Measurements from ENCODE around the gene RGS14.
"Not testable (repeated sequence)": the region's sequence is repeated elsewhere in the genome, so short reads cannot be mapped to it uniquely, and the experiment has no call there.

RGS14 gene

DNA sequence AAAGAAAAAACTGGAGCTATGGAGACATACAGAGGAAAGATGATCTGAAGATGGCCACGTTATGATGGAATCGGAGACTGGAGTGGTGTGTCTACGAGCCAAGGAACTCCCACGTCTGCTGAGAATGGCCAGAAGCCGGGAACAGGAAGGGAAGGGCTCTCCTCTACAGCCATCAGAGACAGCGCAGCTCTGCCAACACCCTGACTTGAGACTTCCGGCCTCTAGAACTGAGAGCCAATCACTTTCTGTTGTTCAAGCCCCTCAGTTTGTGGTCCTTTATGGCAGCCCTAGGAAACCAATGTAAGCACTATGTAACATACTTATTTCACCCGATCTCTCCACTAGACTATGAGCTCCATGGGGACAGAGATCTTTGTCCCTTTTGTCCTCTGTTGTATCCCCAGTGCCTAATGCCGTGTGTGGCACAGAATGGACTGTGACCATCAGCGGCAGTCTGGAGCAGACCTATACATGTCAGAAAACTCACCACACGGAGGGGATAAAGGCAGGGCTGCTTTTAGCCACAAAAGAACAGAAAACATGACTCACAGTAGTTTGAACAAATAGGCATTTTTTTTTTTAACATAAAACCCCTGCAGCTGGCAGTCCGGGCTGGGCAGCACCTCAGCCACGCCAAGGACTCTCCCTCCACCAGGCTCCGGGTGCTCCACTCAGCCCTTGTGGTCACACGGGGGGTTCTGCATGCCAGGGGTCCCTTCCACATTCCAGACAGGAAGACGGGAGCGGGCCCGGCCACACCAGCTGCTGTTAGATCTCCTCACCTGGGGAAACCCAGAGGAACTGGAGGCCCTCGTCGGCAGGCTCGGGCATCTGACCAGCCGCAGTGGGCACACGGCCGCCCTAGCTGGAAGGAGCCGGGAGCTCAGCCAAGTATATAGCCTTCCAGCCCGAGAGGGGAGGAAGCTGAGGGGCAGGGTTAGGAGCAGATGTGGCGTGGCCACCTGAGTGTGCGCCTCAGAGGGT lies 29.9 kb upstream of the RGS14 start:
- no peak for DNase-seq (ENCODE audit: low read depth)

DNA sequence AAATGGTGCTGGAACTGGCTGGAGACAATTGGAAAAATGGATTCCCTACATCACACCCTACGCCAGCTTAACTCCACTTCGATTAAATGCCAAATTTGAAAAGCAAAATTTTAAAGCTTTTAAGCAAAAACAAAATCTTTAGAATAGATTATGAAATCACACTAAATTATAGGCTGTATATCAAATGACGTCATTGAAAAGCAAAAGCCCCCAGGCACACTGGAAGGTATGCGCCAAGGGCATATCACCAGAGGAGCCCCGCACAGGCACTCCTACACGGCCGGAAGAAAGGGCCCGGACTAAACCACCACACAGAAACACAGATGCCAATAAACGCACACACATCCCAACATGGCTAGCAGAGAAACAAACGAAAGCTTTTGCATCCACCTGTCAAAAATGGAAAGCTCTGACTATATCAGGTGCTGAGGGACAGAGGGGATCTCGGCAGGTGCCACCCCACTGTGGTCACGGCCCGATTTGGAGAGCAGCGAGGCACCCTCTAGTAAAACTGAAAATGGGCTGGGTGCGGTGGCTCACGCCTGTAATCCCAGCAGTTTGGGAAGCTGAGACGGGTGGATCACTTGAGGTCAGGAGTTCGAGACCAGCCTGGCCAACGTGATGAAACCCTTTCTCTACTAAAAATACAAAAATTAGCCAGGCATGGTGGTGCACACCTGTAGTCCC lies 29.0 kb upstream of the RGS14 start:
- no peak for DNase-seq (ENCODE audit: low read depth)

DNA sequence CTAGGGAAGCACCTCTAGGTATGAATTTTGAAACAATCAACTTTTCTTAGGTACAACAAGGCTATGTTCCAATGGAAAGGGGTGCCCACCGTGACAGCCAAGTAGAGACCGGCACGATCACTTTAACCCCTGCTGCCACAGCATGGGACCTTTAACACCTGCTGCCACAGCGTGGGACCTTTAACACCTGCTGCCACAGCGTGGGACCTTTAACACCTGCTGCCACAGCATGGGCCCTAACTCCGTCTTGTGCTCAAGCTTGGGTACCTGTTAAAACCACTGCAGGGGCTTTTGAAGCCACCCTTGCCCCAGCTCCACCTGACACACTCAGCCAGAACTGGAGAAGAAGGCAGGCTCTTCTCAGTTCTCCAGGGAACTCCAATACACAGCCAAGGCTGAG lies 27.8 kb upstream of the RGS14 start:
- DNase-seq (ENCODE audit: low read depth): no peak

DNA sequence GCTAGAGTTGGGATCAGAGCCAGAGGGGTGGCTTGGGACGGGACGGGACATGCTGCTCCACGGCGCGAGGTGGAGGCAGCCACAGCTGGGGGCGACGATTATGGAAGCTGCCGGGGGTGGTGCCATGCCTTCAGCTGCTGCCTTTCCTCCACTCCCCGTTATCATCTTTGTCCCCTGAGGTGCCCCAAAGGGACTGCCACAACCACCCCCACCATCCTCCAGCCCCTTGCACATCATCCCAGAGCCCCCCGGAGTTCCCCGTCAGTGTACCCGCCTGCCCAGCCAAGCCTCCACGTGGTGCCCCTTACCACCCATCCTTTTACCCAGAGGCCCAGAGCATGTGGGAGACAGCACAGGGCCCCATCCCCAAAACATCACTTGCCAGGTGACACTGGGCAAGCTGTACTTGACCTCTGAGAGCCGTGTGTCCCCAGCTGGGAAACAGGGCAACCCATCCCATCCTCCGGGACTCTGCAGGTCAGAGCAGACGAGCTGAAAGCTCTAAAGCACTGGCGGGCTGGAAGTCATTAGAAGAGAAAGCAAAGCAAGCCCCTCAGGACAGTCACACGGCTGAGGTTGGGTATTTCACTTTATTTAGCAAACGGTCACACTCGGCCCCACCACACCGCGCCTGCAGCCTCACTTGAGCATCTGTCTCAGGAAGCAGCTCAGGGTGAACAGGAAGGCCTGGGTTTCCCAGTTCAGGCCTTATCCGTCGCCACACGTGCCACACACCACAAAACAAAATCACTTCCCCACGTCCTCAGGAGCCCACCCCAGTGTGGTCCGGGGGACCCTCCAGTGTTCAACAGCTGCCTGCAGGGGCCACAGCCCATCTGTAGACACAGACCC lies 26.5 kb upstream of the RGS14 start:
- no peak for DNase-seq (ENCODE audit: low read depth)

DNA sequence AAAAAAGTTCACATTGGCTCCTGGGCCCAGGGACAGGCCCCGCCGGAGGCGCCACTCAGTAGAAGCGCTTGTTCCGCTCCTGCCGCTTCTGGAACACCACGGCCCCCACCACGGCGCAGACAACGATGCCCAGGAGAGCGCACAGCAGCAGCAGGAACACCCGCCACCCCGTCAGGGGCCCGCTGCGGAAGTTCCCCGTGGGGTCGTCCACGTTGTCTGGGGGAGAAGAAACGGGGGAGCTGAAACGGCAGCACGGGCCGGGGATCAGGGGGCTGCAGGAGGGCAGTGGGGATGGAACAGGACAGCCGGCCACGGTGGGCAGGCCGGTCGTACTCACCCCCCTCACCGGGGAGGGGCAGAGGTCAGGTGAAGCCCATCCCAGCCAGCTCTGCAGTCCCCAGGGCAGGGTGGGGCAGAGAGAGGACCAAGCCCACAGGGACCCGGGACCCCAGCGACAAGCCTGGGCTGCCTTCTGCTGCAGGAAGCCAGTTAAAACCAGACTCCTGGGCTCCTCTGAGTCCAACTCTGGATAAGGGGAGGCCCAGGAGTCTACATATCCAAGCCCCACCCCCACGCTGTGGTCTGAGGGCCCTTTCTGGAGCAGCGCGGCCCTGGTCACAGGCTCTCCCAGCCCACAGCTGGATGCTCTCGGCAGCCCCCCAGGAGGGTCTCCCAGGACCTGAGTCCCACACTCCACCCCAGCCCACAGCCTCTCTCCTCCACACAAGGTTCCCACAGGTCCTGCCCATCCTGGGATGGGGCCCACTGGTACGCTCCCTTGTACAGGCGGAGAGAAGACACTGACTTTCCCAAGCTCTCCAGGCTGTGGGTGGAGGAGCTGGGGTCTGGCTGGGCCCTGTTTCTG lies 25.5 kb upstream of the RGS14 start:
- DNase-seq (ENCODE audit: low read depth): no peak

DNA sequence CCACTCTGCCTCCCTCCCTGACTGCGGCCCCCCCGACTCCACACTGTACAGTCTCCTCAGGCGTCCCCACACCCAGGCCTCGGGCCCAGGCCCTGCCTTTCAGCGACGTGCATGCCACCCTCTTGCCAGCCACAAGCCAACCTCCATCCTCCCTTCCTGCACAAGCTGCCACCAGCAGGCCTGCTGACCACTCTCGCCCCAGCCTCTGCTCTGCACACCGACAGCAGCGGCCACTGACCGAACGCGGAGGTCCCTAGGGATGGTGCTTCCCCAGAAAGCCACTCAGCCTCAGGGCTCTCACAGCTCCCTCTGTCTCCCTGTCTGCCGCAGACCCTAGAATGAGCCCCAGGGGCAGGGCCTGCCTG lies 24.8 kb upstream of the RGS14 start:
- DNase-seq (ENCODE audit: low read depth): no peak

DNA sequence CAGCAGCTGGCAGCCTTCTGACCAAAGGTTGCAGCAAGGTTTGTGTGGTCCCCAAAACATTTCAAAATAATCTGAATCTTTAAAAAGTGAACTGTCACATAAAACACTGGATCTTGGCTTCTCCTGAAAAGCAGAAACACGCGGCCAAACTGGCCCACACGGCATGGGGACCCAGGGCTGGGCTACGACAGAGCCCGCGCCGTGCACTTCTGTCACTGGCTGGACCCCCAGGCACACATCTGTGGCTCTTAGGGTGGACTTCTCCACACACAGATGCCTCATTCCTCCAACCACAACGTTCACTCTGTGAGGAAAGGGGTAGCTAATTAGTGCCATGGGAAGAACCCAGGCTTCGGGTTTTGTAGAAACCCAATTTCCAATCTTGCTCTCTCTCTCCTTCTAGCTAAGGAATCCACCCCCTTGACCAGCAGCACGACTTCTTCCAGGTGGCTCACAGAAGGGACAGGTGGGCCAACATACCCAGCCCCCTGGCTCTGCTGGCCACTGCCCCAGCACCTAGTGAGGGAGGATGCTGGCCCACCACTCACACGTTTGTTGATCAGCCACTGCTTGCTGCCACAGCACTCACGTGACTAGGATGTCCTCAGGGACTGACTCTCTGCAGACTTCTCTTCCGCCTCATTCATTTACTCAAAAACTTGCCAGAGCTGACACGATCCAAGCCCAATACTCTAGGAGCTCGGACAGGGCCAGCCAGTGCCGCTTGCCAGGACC lies 24.1 kb upstream of the RGS14 start:
- no peak for DNase-seq (ENCODE audit: low read depth)

DNA sequence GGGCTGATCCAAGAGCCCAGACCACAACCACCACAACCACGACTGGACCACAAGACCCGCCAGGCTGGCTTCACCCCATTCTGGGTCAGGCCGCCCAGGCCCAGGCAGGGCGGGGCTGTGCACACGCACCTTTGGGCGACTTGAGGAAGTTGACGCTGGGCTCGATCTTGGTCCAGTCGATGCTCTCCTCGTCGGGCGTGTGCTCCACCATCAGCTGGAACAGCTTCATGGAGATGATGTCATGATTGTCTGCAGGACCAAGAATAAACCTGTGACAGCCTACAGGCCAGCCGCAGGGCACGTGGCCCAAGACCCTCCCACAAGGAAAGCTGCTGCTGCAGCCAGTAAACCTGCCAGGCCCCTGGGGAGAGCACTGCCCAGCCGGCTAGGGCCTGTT lies 23.6 kb upstream of the RGS14 start:
- DNase-seq (ENCODE audit: low read depth): no peak

DNA sequence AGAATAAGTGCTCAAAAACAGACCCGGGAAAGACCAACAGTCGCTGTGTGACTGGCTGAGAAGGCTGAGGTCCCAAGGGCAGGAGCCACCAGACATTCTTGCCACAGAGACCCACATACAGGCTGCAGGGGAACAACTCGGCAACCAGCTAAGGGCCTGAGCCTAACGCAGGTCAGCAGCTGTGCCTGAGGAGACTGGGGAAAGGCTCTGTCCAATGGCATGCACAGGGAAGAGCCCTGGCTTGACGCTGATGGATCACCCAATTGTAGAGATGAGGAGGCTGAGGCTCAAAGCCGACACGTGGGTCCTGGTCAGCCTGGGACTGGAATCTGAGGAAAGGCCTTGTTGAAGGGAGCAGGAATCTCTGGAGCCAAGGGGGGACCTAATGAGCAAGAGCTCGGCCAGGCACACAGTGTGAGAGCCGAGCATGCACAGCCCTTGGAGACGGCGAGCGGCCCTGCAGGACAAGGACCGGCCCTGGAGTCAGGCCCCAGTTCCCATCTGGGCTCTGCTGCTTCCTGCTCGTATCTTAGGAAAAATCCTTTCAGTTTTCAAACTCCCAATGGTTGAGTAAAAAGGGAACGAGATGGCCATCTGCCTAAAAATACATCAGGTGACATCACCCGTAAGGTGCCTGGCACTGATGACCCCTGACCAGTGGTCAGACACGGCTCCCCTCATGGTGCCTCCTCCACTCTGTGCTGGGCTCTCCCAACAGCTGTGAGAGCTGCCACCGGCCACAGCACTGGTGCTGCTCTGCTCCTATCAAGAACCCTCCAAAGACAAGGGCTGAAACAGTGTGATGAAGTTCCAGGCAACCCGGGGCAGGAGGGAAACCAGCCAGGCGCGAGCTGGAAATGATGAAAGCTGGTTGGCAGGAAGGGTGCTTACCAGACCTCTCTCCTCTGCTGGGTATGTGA lies 22.7 kb upstream of the RGS14 start:
- no peak for DNase-seq (ENCODE audit: low read depth)

DNA sequence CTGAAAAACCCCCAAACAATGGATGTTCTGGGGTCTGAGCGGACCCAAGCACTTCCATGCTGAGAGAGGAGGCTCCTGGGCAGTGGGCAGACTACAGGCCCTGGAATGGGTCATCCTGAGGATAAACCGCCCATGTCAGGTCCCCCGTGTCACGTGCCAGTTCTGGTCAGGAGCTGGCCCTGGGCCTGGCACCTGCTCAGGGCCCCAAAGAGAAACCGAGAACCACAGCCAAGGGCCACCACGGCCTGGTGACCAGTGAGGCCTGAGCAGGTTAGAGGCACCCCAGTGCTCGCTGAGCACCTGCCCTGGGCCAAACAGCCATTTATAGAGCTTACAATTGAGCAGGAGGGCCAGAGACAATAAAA lies 22.0 kb upstream of the RGS14 start:
- DNase-seq (ENCODE audit: low read depth): no peak

DNA sequence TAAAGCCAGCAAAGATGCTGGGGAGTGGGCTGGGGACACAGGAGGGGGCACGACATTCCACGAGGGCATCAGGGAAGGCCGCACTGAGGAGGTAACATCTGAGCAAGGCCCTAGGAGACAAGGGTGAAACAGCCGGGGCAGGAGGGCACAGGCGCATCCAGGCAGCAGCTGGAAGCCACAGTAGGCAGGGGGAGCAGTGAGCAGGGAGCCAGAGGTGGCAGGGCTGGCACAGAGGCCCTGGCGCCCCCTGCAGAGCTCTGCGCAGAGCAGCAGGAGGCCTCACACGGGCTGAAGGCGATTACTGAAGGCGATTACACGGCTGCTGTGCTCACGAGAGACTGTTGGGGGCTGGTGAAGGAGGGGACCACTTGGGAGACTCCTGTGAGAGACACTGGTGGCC lies 21.6 kb upstream of the RGS14 start:
- DNase-seq (ENCODE audit: low read depth): no peak

DNA sequence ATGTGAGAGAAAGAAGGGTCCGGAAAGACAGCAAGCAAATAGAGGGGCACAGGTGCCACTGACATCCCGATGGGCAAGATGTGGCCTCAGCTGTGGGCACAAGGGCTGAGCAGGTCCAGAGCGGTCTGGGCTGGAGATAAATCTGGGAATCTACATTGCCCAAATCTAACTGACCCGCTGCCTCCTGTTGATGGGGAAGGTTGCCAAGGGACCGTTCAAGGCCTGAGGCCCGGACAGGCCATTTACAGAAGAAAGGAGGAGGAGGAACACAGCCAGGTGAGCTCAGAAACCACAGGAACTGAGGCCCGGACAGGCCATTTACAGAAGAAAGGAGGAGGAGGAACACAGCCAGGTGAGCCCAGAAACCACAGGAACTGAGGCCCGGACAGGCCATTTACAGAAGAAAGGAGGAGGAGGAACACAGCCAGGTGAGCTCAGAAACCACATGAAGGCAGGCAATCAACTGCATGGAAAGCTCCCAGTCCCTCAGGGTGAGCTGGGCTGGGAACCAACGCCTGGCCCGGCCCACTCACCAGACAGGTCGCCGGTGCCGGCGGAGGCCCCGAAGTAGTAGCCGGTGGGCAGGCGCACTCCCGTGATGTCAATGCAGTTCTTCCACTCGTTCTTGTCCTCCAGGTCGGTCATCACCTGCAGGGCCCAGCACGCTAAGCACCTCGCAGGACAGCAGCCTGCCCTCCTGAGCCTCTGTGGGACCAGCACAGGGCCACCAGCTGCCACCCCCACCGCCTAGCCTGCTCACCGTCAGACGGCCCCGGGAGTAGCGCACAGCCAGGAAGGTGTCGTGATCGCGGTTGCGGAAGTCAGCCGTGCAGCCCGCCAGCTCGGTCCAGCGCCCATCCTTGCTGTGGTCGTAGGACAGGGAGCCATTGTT lies 20.9 kb upstream of the RGS14 start:
- DNase-seq (ENCODE audit: low read depth): no peak

DNA sequence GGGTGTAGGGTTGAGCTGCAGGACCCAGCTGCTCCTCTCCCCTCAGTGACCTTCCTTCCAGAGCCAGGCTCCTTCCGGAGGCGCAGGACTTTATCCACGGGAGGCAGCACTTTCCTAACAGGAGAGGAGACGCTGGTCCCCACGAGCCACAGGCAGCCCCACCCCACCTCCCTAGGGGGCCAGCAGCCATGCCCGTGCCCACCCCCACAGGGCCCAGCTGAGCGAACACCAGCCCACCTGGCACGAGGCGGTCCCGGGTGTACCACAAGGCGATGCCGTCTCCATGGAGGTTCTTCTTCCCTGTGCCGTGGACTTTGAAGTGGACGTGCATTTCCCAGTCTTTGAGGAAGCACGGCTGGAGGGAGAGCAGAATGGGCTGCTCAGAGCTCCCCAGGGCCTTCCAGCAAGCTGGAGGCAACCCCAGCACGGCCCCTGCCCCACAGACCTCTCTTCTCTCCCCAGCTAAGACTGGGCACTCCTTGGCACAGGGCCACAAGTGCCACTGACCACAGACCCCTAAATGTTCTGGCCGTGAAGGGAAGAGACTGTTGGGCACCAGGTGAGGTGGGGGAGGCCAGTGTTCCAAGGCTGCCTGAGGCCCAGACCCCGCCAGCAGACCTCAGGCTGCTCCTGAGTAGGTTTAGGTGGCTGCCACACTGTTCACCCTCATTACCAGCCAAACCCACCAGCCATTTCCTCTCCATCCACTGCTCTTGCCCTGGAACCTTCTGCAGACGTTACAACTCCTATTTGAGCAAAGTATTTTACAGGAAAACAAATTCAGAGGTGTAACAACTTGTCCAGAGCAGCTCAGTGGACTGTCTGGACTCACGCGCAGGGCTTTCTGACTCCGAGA lies 19.2 kb upstream of the RGS14 start:
- no peak for DNase-seq (ENCODE audit: low read depth)

DNA sequence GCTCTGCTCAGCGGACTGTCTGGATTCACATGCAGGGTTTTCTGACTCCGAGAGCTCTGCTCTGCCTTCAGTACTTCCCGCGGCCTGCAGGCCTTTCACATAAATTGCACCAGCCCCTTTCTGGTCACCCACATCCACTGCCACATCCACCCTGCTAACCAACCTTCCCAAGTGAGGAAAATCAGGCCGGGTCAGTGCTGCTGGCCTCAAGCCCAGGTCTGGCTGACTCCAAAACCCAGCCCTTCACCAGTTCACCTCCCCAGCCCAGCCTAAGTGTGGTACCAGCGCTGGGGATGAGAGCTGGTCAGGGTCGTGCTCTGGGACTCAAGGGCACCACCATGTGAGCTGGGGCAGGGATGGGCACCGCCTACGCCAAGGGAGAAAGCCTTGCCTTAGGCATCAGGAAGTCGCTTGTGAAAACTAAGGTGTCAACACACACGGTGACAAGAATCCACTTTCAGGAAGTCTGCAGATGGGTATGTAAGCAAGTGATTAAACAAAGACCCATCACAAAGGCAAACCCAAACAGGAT lies 18.6 kb upstream of the RGS14 start:
- DNase-seq (ENCODE audit: low read depth): no peak

DNA sequence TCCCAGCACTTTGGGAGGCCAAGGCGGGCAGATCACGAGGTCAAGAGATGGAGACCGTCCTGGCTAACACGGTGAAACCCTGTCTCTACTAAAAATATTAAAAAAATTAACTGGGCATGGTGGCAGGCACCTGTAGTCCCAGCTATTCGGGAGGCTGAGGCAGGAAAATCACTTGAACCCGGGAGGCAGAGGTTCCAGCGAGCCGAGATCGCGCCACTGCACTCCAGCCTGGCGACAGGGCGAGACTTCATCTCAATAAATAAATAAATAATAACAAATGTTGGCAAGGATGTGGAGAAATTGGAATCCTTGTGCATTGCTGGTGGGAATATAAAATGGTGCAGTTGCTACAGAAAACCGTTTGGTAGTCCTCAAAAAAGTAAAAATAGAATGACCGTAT lies 14.7 kb upstream of the RGS14 start:
- DNase-seq (ENCODE audit: low read depth): not testable (repeated sequence)

DNA sequence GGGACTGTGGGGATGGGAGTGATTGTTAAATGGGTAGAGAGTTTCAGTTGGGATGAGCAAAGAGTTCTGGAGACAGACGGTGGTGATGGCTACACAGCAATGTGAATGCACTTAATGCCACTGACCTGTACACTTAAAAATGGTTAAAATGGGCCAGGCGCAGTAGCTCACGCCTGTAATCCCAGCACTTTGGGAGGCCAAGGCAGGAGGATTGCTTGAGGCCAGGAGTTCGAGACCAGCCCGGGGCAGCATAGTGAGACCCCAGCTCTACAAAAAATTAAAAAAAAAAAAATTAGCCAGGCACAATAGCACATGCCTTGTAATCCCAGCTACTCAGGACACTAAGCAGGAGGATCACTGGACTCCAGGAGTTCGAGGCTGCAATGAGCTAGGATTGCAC lies 13.9 kb upstream of the RGS14 start:
- DNase-seq (ENCODE audit: low read depth): no peak

DNA sequence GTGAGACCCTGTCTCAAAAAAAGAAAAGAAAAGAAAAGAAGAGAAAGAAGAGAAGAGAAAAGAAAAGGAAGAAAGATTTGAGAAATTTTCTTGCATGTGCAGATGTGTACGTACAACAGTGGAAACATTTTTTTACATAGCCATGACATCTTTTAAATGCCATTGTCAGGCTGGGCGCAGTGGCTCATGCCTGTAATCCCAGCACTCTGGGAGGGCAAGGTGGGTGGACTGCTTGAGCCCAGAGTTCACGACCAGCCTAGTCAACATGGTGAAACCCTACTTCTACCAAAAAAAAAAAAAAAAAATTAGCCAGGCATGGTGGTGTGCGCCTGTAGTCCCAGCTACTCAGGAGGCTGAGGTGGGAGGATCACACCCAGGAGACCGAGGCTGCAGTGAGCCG lies 12.8 kb upstream of the RGS14 start:
- no peak for DNase-seq (ENCODE audit: low read depth)

DNA sequence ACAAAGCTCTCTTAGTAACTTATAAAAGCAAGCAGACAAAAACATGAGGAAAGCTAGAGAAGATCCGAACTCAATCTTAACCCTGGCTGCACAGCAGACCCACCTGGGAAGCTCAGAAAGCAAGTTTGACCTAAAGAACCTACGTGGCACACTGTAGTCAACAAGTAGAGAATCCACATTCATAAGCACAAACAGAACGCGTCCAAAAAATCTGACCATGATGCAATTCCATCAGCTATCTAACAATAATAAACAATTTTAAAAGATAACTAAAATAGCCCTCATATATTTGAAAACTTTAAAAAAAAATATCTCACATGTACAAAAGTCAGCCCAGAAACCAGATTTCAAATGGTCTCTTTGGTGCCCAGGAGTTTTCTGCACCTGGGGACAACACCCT lies 10.9 kb upstream of the RGS14 start:
- DNase-seq (ENCODE audit: low read depth): no peak

Data from stimulated activated CD4-positive, alpha-beta T cell treated with anti-CD3 and anti-CD28 coated beads, Interleukin-2, amount 100 ng/mL, for 4 hours (primary cell).